Metanephros (tissue), 1 donor: ENCODE data around the gene KIF27. TPM values are rescaled to one million over a fixed set of nuclear protein-coding genes. Genes with fewer than 3 reads are reported as not detected.

Experiments used
- total RNA-seq: library from RNA; depleted of rRNA; stranded (reverse); fragments of >200 nt; gene quantifications from one replicate; pipeline ENCODE4 v1.2.3, GENCODE V29; 2014

Gene KIF27, protein sequence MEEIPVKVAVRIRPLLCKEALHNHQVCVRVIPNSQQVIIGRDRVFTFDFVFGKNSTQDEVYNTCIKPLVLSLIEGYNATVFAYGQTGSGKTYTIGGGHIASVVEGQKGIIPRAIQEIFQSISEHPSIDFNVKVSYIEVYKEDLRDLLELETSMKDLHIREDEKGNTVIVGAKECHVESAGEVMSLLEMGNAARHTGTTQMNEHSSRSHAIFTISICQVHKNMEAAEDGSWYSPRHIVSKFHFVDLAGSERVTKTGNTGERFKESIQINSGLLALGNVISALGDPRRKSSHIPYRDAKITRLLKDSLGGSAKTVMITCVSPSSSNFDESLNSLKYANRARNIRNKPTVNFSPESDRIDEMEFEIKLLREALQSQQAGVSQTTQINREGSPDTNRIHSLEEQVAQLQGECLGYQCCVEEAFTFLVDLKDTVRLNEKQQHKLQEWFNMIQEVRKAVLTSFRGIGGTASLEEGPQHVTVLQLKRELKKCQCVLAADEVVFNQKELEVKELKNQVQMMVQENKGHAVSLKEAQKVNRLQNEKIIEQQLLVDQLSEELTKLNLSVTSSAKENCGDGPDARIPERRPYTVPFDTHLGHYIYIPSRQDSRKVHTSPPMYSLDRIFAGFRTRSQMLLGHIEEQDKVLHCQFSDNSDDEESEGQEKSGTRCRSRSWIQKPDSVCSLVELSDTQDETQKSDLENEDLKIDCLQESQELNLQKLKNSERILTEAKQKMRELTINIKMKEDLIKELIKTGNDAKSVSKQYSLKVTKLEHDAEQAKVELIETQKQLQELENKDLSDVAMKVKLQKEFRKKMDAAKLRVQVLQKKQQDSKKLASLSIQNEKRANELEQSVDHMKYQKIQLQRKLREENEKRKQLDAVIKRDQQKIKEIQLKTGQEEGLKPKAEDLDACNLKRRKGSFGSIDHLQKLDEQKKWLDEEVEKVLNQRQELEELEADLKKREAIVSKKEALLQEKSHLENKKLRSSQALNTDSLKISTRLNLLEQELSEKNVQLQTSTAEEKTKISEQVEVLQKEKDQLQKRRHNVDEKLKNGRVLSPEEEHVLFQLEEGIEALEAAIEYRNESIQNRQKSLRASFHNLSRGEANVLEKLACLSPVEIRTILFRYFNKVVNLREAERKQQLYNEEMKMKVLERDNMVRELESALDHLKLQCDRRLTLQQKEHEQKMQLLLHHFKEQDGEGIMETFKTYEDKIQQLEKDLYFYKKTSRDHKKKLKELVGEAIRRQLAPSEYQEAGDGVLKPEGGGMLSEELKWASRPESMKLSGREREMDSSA (N-terminal part only)
- total RNA-seq: 11.5 TPM

DNA sequence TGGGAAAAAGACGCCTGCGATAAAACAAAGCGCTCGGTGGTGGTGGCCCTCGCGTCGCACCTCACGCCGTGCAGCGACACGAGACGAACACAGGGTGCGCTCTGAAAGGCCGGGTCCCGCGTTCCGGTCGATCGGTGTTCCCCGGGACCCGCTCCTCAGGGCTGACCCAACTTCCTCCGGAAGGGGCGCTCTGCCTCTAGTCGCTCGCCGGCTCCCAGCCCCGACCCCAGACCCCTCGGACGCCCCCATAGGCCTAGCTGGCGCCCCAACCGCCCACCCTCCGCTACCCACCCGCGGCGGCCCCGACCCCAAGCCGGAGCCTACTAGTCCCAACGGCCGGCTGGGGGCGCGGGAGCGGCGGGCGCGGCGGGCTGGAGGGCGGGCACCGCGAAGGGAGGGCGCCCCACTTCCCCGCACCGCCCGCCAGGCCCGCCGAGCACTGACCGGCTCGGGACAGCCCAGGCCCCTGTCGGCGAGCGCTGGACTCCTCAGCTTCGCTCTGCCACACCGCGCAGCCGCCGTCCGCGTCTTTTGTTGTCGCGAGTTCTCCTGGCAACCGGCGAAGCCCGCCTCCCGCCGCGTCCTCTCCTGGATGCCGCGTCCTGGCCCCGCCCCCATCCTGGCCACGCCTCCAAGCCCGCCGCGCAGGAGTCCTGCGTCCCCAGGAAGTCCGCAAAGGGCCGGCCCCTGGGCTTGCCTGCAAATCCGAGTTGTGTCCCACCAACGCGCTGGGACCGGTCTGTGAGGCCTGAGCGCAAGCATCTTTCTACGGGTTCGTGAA lies at the start of gene KIF27:
Gene KIF27 (minus strand): TSS at position 506 of the 781 bp plus-strand sequence. CDS start 5,841 bp downstream, outside the sequence.

DNA sequence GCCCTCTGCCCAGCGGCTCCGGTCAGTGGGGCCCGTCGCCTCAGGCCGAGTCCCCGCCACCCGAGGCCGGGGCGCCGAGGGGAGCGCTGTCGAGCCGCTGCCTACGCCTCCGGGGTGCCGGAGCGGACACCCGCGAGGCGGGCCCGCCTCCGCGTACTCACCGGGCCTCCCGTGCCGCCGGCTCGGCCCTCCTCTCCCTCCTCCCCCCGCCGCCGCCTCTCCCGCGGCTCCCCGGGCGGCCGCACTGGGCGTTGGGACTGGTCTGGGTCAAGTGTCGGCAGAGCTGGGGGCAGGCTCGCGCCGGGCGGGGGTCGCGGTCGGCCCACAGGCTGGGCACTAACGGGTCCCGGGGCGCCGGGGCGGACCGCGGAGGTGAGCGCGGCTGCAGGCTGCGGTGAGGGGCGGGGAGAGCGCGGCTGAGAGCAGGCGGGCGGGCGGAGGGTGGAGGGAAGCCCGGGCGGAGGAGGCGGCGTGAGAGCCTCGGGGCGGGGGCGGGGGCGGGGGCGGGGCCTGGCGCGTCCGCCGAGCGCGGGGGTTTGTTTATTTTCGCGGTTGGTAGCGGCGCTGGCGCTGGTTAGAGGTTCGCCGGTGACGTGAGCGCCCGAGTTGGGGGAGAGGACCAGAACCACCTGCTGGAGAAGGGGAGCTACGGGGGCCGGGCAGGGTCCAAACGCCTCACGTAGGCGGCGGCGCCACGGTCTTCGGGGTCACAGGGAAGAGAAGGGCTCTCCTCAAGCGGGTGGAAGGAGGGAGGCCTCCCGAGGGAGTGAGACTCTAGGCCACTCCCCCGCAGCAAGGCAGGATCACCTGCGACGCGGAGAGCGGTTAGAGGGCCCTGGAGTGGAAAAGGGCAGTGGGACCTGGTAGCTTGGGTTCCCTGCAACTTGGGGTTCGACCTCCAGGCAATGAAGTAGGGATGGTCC lies 103.6 kb downstream of the KIF27 start, which contains the start of gene GKAP1:
Gene GKAP1 (minus strand): TSS at position 414 of the 923 bp plus-strand sequence. CDS start 11,252 bp downstream, outside the sequence.

Other genes with a start within 250 kb of the KIF27 start
- gene UBQLN1, start 213.5 kb downstream of the KIF27 start, total RNA-seq: 128 TPM
- gene GKAP1, start 103.7 kb downstream of the KIF27 start, total RNA-seq: 6.5 TPM
- 566 TPM for gene HNRNPK, start 58.8 kb upstream of the KIF27 start, total RNA-seq
- 11.3 TPM for gene RMI1, start 59.4 kb upstream of the KIF27 start, total RNA-seq